ENCODE results near the gene OSM.

- no peak for TF ChIP-seq CTCF (IDR thresholded peaks at IDR 0.05)
- no peak for TF ChIP-seq POLR2A (IDR thresholded peaks at IDR 0.05)
Measured at GRCh38 chr22:30219049-30219654, 47.5 kb downstream of the OSM start.
